ENCODE measurements around the gene TLK1.

Gene TLK1

GRCh38 chr2:170996316-170996715, 164.4 kb downstream of the TLK1 start:
- no peak for DNase-seq

DNA sequence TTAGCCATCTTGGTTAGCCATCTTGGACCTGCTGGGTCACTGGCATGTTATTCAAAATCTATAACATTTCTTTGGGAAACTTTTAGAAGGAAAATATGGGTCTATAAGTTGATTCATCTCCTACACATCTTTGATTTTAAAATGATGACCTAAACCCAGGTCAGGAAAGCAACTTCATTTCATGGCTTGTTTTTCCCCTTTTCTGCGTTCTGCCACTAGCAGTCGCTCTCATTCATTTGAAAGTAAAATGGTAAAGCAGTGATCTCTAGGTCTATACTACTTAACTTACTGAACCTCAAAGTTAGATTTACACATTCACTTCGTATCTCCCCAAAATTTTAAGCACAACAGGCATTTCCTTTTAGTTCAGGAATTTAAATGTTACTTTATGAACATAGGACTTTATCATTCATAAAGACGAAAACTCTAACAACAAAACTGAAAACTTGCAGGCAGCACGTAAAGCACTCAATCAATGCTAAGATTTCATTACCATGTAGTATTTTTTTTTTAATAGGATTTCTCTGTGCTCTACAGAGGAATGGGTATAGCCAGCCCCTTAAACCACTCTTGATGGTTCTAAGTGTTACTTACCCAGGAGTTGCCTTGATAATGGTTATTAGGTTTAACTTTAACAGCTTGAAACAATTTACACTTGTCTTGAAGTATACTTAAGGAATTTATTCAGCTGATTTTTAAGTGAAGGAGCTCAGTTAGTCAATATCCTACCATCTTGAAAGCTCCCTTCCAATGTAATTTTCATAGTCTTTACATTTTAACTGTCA, 169.1 kb downstream of the TLK1 start:
- DNase-seq, result no peak

DNA sequence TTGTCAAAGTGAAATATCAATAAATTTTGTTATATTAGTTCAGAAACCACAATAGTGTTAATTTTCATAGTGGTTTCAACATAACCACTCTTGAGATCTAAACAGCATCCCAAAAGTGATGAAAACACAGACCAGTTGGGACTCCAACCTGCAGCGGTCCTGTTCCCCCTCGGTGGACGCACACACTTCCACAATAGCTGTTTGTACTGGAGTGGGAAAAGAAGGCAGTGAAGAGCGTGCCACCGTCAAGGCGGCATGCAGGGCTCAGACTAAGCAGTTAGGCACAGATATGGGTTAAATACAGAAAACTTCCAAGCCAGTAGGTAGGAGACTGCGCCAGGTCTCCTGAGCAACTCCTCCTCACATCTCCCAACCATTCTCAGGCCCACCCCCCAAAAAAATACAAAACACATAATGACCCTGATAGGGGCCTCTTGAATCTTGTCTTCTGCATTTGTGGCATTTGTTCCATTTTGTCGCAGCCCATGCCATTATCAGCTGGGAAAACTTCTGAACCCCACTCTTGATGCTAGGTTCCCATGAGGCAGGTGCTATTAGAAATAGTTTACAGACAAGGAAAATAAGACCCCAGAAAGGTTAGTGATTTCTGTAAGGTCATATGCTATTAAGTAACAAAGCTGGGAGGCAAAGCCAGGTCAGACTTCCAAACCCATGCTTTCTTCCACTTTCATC, 174.0 kb downstream of the TLK1 start:
- DNase-seq, result no peak

DNA sequence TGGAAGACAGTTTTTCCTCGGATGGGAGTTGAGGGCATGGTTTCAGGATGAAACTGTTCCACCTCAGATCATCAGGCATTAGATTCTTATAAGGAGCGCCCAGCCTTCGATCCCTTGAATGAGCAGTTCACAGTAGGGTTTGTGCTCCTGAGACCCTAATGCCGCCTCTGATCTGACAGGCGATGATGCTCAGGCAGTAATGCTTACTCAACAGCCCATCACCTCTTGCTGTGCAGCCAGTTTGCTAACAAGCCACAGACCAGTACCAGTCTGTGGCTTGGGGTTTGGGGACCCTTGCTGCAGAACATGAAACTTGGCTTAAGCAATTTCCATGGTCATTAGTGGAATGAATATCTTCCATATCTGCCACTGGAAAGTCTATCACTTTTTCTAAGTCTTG, 175.3 kb downstream of the TLK1 start:
- DNase-seq, result no peak

GRCh38 chr2:170984079-170984478, 176.6 kb downstream of the TLK1 start:
- DNase-seq, result no peak

DNA sequence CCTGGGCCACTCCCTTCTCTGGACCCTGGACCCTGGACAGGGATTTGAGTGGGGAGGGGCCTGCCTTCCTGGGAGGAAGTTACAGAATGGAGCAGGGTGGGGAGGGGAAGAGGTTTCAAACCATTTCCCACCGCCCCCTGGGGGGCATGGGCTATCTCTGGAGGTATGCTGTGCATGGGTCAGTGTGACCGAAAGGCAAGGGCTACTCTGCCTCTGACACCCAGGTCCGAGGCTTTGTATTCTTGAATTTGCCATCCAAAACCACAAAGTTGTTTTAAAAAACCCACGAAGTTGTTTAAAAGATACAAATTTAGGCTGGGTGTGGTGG, 184.8 kb downstream of the TLK1 start:
- DNase-seq, result no peak

DNA sequence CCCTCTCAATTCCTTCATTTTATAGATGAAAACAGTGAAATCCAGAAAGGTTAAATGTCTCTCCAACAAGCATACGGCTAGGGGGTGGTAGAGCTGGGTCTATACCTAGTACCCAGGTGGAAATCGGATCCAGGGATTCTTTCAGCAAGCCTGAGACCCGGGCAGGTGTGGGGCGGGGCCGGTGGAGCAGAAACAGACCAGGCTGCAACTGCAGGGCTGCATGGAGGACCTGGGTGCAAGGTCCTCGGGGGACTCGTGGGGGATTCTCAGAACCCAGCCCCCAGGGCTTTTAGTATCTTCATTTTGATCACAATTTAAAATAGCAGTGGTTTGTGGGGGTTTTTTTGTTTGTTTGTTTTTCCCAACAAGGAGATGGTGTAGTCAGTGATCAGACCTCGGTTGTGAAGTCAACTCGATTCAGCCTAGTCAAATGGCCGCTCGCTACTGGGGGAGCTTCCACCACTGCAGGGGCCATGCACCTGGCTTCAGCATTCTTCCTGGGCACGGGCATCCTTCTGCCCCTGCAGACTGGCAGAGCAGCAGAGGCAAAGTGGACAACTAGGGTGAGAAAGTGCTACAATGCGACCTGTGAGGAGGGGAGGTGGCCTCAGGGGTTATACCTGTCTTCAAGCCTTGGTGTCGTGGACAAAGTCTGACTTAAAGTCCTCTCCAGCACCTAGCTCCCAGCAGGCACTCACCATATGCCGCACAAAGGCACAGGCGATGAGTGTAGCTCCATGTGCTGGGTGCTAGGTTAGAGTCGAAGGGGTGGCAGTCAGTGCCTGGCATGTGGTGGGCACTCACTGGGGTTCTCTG, 185.4 kb downstream of the TLK1 start:
- DNase-seq, result no peak

GRCh38 chr2:170974304-170974993, 186.2 kb downstream of the TLK1 start:
- no peak for DNase-seq

- DNase-seq, result peak; percentile 86 to 90
Observed at GRCh38 chr2:170973492-170974303, 187.0 kb downstream of the TLK1 start.

DNA sequence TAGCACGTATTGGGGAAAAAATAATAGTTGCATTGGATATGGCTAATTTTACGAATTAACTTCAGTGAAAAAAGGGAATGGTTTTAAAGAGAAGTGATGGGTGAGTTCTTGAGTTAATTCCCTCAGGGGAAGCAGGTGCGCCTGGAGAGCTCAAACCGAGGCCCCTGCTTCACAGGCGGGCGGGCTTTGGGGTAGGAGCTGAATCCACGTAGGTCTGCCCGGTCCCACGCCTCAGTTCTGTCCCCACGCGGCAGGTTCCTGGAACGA, 187.5 kb downstream of the TLK1 start:
- DNase-seq, result no peak

DNA sequence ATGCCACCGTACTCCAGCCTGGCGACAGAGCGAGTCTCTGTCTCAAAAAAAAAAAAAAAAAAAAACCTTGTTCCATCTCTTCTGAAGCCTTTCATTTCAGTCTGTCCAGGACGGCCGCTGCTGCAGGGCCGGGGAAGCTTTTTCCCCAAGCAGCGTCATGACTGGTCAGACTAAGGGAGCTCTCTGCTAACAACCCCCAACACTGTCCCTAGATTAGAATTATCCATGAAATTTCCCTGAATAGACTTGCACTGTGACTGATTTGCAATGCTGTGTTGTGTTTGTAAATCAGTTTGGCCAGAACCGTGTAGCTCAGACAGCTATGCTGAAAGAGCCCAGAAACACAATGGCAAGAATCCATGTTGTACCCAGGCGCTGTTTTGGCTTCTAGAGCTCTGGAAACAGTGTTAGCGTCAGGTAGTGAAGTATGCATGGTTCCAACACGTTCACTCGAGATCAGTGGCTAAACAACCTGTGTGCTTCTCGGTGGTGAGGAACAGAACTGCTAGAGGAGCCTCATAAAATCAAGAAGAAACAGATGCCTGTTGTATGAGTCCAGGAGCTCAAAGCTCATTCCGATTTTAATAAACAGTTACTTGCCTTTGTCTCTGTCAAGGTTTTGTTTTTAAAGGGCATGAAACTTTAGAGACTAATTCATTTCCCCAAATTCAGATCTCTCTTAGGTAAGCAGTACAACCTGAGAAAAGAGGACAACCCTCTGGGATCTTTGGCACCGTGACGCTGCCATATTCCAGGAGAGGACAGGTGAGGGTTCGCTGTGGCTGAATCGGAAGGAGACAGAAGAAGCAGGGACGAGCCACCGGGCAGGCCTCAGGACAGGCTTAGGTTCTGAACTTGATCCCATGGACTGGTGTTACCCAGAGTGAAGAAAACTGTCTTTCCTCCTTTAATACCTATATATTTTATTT, 188.1 kb downstream of the TLK1 start:
- no peak for DNase-seq

GRCh38 chr2:170971071-170971470, 189.6 kb downstream of the TLK1 start:
- DNase-seq, result no peak

DNA sequence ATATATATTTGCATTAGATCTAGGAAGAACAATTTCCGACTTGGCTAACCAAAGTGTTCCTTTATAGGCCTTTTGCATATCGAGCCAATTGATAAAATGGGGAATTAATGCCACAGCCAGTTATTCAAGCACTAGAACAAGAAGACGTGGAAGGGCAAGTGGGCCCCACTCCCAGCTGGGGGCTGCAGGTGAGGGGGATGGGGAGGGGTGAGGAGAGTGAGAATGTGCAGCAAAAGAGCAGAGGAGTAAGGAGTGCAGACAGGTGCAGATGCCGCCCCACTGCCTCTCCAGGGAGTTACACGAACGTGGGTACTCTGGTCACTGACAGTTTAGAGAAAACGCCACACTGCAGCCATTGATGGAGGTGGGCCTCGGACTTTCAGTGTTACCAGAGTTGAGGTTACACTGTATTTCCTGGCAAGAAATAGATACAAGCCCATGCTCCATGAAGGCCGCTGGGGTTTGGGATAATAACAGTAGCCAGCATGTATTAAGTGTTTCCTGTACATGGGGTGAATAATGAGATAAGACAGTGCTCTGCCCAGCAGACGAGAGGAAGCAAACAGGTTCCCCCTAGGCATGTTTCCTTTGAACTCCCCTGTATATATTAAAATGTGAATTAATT, 190.7 kb downstream of the TLK1 start:
- no peak for DNase-seq

- no peak for DNase-seq
Observed at GRCh38 chr2:170969030-170969429, 191.7 kb downstream of the TLK1 start.

- DNase-seq, result no peak
Observed at GRCh38 chr2:170968205-170969003, 192.3 kb downstream of the TLK1 start.

DNA sequence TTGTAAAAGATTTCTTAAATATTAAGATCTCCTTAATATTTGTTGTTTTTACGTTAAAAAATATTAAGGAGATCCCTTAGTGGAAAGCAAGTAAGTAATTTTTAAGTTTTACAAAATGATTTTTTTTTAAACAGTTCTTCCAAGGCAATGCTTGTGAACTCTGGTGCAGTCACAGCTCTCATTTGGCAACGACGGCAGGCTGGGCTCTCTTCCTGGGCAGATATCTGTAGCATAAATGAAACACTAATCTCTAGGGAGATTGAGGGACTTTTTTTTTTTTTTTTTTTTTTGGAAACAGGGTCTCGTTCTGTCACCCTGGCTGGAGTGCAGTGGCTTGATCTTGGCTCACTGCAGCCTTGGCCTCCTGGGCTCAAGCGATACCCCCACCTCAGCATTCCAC, 193.1 kb downstream of the TLK1 start:
- DNase-seq, result no peak

DNA sequence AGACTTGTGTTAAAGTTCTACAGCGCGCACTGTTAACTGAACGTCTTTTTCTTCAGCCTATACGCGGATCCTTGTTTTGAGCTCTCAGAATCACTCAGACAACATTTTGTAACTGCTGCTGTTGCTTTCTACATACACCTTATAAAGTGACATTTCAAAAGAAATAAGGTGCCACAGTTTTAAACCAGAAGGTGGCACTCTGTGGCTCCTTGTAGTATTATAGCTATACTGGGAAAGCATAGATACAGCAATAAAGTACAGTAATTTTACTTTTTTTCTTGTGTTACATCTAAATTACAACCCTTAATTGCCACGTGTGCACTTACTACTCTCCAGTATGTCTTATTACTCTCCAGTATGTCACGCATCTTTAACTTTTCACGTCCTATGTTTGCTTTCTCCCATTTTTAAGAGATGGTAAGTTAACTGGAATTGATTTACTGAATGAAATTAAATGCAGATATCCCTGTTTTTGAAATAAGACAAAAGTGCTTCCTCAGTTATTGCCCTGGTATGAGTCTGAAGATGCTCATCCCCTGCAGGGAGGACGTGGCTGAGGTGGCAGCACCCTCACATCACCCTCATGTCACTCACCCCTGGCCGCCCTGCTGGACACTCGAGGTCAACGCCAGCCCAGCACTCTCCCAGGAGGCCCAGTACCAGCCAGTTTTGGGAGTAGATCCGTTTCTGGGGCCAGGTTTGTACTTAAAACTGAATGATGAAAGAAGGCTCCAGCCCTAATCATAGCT, 193.9 kb downstream of the TLK1 start:
- DNase-seq, result no peak

- DNase-seq, result no peak
Observed at GRCh38 chr2:170965446-170966225, 195.1 kb downstream of the TLK1 start.

GRCh38 chr2:170963386-170963785, 197.3 kb downstream of the TLK1 start:
- no peak for DNase-seq
